ENCODE measurements around the gene PTPRH. TPM values are rescaled to one million over a fixed set of nuclear protein-coding genes. Genes with fewer than 3 reads are reported as not detected.

The PTPRH gene
- total RNA-seq, 1 experiment from 2014 or later, result 15.9 TPM

DNA sequence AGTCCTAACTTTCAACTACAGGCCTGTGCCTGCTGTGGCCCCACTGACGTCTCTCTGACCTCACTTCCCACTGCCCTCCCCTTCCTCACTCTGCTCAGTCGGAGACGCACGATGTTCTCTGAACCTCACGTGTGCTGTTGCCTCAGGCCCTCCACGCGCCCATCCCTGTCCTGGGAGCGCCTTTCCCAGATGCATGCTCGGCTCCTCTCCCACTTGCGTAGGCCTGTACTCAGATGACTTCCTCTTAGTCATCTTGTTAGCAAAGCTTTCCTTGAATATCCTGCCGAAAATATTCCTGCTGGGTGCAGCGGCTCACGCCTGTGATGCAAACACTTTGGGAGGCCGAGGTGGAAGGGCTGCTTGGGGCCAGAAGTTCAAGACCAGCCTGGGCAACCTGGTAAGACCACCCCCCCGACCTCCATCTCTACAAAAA, 19.9 kb downstream of the PTPRH start (continued):
- TF ChIP-seq POLR2AphosphoS5 (IDR thresholded peaks at IDR 0.05; ENCODE audit: low read depth, low read length) (peak; percentile 86), SIN3A (IDR thresholded peaks at IDR 0.05; ENCODE audit: low read depth) (peak; percentile 79)

DNA sequence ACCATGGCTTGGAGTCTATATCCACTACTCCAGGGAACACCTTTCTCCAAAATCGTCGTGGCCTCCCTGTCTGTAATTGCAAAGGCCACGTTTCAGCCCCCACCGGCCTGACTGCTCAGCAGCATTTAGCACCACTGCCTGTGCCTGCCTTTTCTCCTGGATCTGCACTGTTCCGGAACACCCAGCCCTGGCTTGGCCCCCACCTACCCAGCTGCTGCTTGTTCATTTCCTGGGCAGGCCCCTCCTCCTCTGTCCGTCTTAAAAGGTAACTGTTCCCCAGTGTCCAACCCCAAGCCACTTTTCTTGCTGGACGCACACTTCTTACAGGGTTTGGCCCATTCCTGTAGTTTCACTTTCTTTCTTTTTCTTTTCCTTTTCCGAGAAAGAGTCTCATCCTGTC, 20.7 kb downstream of the PTPRH start:
- H3K79me2 ChIP-seq (ENCODE audit: insufficient read depth, low read length), result peaks cover 4% of the 10 kb centered on the region; the same call in 1 of the 2 replicates
- no peak overlapping the region for H2AFZ ChIP-seq (ENCODE audit: low read depth, low read length, poor library complexity, severe bottlenecking)
- peaks cover 10 to 33% of the 10 kb centered on the region in 2 experiments for H3K4me1 ChIP-seq (ENCODE audit: control insufficient read depth in 1 of 2, insufficient read depth in 2 of 2, low read length in 2 of 2)
- H3K36me3 ChIP-seq (ENCODE audit: control insufficient read depth in 1 of 2, insufficient read depth in 2 of 2, low read length in 2 of 2), result no peaks in the 10 kb centered on the region
- CTCF ChIA-PET, result interaction anchor here (0.7 to 1.0 kb wide), 2 partner anchors 21 to 92 kb away, joined by 3 read pairs; partner anchors contain the start of gene PTPRH
- POLR2A ChIA-PET, result interaction anchor here (0.7 to 2.5 kb wide), 5 partner anchors 12 to 91 kb away, joined by 3 to 7 read pairs (median 3); partner anchors contain the start of genes HSPBP1 and PTPRH
- H3K4me2 ChIP-seq (ENCODE audit: low read length), result peak overlapping the region; percentile 69
- DNase-seq (ENCODE audit: low read depth, low spot score), result no peak
- H4K20me1 ChIP-seq (ENCODE audit: insufficient read depth), result no peaks in the 10 kb centered on the region
- H3K9me2 ChIP-seq (ENCODE audit: insufficient read depth), result no peaks in the 10 kb centered on the region
- H3K27me3 ChIP-seq (ENCODE audit: insufficient read depth, low read length), result no peaks in the 10 kb centered on the region
- H3K9ac ChIP-seq (ENCODE audit: low read length), result peak overlapping the region; percentile 63
- BruUV-seq (replicated peaks), result TSS peak; percentile 51
- no peak for ATAC-seq
- H3K4me3 ChIP-seq (replicated peaks in 1 of 2; ENCODE audit: low read depth in 1 of 2, low read length in 2 of 2), result 0 out of 4 replicates have a peak overlapping the region, but pooled peaks of 1 of the 2 experiments have one; percentile 52
- no peaks in the 10 kb centered on the region for H3K9me3 ChIP-seq (ENCODE audit: control insufficient read depth in 1 of 2, insufficient read depth in 1 of 2, low read depth in 1 of 2, low read length in 2 of 2)
- intact Hi-C loops (cut with micrococcal nuclease), result no loop called here
- peak overlapping the region; percentile 82; the same call in 1 of the 2 replicates for H3K27ac ChIP-seq (ENCODE audit: low read depth, low read length)
- TF ChIP-seq JUND (IDR thresholded peaks at IDR 0.05), result no peak
- RAD21 ChIA-PET (ENCODE audit: low non-redundant PET in 1 of 2, low total read pairs in 2 of 2, uncharacterized antibody in 2 of 2, unreplicated experiment in 2 of 2), result no interaction called here

DNA sequence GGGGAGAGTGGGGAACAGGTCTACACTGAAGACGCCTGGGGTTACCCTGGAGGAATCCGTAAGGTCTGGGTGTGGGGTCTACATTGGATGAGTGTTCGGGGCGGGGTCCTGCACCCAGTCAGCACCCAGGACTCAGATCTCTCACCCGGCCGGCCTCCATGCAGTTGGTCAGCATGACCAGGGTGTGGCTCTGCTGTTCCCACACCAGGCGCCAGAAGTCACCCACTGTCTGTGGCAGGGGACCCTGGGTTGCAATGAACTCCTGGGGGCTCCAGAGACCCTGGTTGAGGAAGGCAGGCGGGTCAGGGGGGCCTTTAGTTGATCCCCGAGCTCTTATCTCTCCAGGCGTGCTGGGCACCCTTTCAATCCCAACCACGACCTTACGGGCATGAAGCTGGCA, 23.2 kb downstream of the PTPRH start:
- Histone ChIP-seq H3K4me2 (ENCODE audit: low read length) (peak overlapping the region; percentile 54), H3K9me2 (ENCODE audit: insufficient read depth) (no peaks in the 10 kb centered on the region), H3K27me3 (ENCODE audit: insufficient read depth, low read length) (no peaks in the 10 kb centered on the region), H3K9ac (ENCODE audit: low read length) (no peak overlapping the region), H4K20me1 (ENCODE audit: insufficient read depth) (no peaks in the 10 kb centered on the region), H3K9me3 (ENCODE audit: control insufficient read depth in 1 of 2, insufficient read depth in 1 of 2, low read depth in 1 of 2, low read length in 2 of 2) (no peaks in the 10 kb centered on the region), H3K4me1 (ENCODE audit: control insufficient read depth in 1 of 2, insufficient read depth in 2 of 2, low read length in 2 of 2) (peaks cover 10 to 30% of the 10 kb centered on the region in 2 experiments), H3K79me2 (ENCODE audit: insufficient read depth, low read length) (peaks cover 3% of the 10 kb centered on the region; the same call in 1 of the 2 replicates), H3K36me3 (ENCODE audit: control insufficient read depth in 1 of 2, insufficient read depth in 2 of 2, low read length in 2 of 2) (no peaks in the 10 kb centered on the region), H2AFZ (ENCODE audit: low read depth, low read length, poor library complexity, severe bottlenecking) (no peak overlapping the region), H3K4me3 (replicated peaks in 1 of 2; ENCODE audit: low read depth in 1 of 2, low read length in 2 of 2) (no peak overlapping the region), H3K27ac (ENCODE audit: low read depth, low read length) (no peak overlapping the region)
- no peak for DNase-seq (ENCODE audit: low read depth, low spot score)
- CTCF ChIA-PET, result interaction anchor here (0.6 kb wide), 1 partner anchor 233 kb away, joined by 3 read pairs; no protein-coding TSS in a partner anchor
- intact Hi-C loops (cut with micrococcal nuclease), result no loop called here
- RAD21 ChIA-PET (ENCODE audit: low non-redundant PET in 1 of 2, low total read pairs in 2 of 2, uncharacterized antibody in 2 of 2, unreplicated experiment in 2 of 2), result no interaction called here
- POLR2A ChIA-PET, result no interaction called here
- no peak for ATAC-seq
- BruUV-seq (replicated peaks), result no TSS peak
- TF ChIP-seq ZNF274 (IDR thresholded peaks at IDR 0.05; ENCODE audit: low read depth, low read length), result no peak
- TF ChIP-seq, protein P1, sequence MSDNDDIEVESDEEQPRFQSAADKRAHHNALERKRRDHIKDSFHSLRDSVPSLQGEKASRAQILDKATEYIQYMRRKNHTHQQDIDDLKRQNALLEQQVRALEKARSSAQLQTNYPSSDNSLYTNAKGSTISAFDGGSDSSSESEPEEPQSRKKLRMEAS (IDR thresholded peaks at IDR 0.05), result no peak
- no peak for TF ChIP-seq TCF7L2 (IDR thresholded peaks at IDR 0.05; ENCODE audit: borderline replicate concordance, extremely low read depth, insufficient read depth, insufficient read length)
- TF ChIP-seq JUND (IDR thresholded peaks at IDR 0.05), result no peak
- TF ChIP-seq SP1 (IDR thresholded peaks at IDR 0.05; ENCODE audit: low read depth), result no peak
- TF ChIP-seq ZFX (IDR thresholded peaks at IDR 0.05), result no peak
- TF ChIP-seq YY1 (IDR thresholded peaks at IDR 0.05; ENCODE audit: extremely low read depth, insufficient replicate concordance, low read depth, low read length), result no peak
- TF ChIP-seq CEBPB (IDR thresholded peaks at IDR 0.05; ENCODE audit: low read depth), result no peak
- TF ChIP-seq RAD21 (IDR thresholded peaks at IDR 0.05; ENCODE audit: low read depth), result no peak
- no peak for TF ChIP-seq ELF1 (IDR thresholded peaks at IDR 0.05; ENCODE audit: borderline replicate concordance, low read depth)
- TF ChIP-seq EGR1 (IDR thresholded peaks at IDR 0.05; ENCODE audit: low read depth), result no peak
- TF ChIP-seq, protein P2, sequence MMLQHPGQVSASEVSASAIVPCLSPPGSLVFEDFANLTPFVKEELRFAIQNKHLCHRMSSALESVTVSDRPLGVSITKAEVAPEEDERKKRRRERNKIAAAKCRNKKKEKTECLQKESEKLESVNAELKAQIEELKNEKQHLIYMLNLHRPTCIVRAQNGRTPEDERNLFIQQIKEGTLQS (IDR thresholded peaks at IDR 0.05), result no peak
- no peak for TF ChIP-seq SRF (IDR thresholded peaks at IDR 0.05; ENCODE audit: low read depth)
- no peak for TF ChIP-seq FOSL1 (IDR thresholded peaks at IDR 0.05; ENCODE audit: low read depth)
- TF ChIP-seq, protein P3, sequence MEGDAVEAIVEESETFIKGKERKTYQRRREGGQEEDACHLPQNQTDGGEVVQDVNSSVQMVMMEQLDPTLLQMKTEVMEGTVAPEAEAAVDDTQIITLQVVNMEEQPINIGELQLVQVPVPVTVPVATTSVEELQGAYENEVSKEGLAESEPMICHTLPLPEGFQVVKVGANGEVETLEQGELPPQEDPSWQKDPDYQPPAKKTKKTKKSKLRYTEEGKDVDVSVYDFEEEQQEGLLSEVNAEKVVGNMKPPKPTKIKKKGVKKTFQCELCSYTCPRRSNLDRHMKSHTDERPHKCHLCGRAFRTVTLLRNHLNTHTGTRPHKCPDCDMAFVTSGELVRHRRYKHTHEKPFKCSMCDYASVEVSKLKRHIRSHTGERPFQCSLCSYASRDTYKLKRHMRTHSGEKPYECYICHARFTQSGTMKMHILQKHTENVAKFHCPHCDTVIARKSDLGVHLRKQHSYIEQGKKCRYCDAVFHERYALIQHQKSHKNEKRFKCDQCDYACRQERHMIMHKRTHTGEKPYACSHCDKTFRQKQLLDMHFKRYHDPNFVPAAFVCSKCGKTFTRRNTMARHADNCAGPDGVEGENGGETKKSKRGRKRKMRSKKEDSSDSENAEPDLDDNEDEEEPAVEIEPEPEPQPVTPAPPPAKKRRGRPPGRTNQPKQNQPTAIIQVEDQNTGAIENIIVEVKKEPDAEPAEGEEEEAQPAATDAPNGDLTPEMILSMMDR (IDR thresholded peaks at IDR 0.05 in 2 of 3, conservative IDR thresholded peaks at IDR 0.05 in 1 of 3; ENCODE audit: borderline replicate concordance in 1 of 3, insufficient read depth in 1 of 3, low read depth in 2 of 3, low read length in 2 of 3), result no peak
